A673 (cell line): Measurements from ENCODE around the gene BST2. TPM values are rescaled to one million over a fixed set of nuclear protein-coding genes. Genes with fewer than 3 reads are reported as not detected.
A peak's percentile ranks its signal among the peaks of the same experiment; 100 is the strongest.

Experiments
- BruUV-seq: library from RNA; stranded (reverse); fragments of 400-500 nt; replicated peaks from 2 replicates; lab custom pipeline; 2021; lab: Mats Ljungman, UMichigan
- CTCF ChIA-PET: fragments of 300-600 bp; sonication (Branson Sonifier 250); formaldehyde crosslinking; loops from one replicate; lab custom pipeline; 2022; ENCODE audit warnings: antibody characterized with exemption; lab: Charles Lee
- POLR2A ChIA-PET: fragments of 300-600 bp; sonication (Branson Sonifier 250); formaldehyde crosslinking; loops from one replicate; lab custom pipeline; 2022; ENCODE audit warnings: antibody characterized with exemption; ENCODE audit not compliant: low non-redundant PET; lab: Charles Lee
- DNase-seq: peaks from one replicate; pipeline ENCODE4 v3.0.0-alpha.2; 2015; ENCODE audit warnings: low spot score
- H3K27ac ChIP-seq: fragments of 200-600 bp; sonication (generic); 2 replicates; pipeline ENCODE4 v1.5.1; 2016; ENCODE audit warnings: mixed run types, low read depth, mild to moderate bottlenecking, mixed read lengths, antibody characterized with exemption, low read length; ENCODE audit not compliant: poor library complexity, severe bottlenecking
- H3K27me3 ChIP-seq: fragments of 200-600 bp; sonication (generic); replicated peaks from 2 replicates; pipeline ENCODE4 v1.6.1; 2017; ENCODE audit warnings: mixed run types, low read depth, mild to moderate bottlenecking, mixed read lengths, antibody characterized with exemption, low read length; ENCODE audit not compliant: insufficient read depth, poor library complexity
- H3K36me3 ChIP-seq: fragments of 200-600 bp; sonication (generic); 2 replicates; pipeline ENCODE4 v1.6.1; 2016; ENCODE audit warnings: mixed run types, mild to moderate bottlenecking, mixed read lengths, antibody characterized with exemption, low read length; ENCODE audit not compliant: insufficient read depth, poor library complexity, severe bottlenecking
- H3K4me1 ChIP-seq: fragments of 200-600 bp; sonication (generic); 2 replicates; pipeline ENCODE4 v1.6.1; 2017; ENCODE audit warnings: mixed run types, mild to moderate bottlenecking, mixed read lengths, antibody characterized with exemption, low read length; ENCODE audit not compliant: insufficient read depth, poor library complexity, severe bottlenecking
- H3K4me3 ChIP-seq: fragments of 200-600 bp; sonication (generic); 2 replicates; pipeline ENCODE4 v1.5.1; 2016; ENCODE audit warnings: low read depth, mixed run types, mild to moderate bottlenecking, mixed read lengths, low read length; ENCODE audit not compliant: poor library complexity, severe bottlenecking
- H3K9me3 ChIP-seq: fragments of 200-600 bp; sonication (generic); 2 replicates; pipeline ENCODE4 v1.6.1; 2016; ENCODE audit warnings: mixed run types, low read depth, mild to moderate bottlenecking, mixed read lengths, antibody characterized with exemption, low read length; ENCODE audit not compliant: poor library complexity, severe bottlenecking
- EZH2 ChIP-seq: fragments of 200-600 bp; sonication (generic); IDR thresholded peaks from 2 replicates; pipeline ENCODE4 v1.6.1; 2017; ENCODE audit warnings: borderline replicate concordance, low read depth, mild to moderate bottlenecking, mixed read lengths, antibody characterized with exemption, low read length; ENCODE audit not compliant: poor library complexity, severe bottlenecking
- intact Hi-C: fragments of 100-400 bp; cut with micrococcal nuclease; formaldehyde crosslinking; loops from one replicate; pipeline ENCODE4 v1.10.0; 2022; ENCODE audit not compliant: unreplicated experiment
- total RNA-seq: library from RNA; stranded (reverse); gene quantifications from 2 replicates; pipeline ENCODE4 v1.2.3, GENCODE V29; 2021
- TF ChIP-seq, protein P1 (sequence below): fragments of 300-800, 200-600 bp; sonication (generic); conservative IDR thresholded peaks from 2 replicates; pipeline ENCODE4 v1.5.1; 2017; ENCODE audit warnings: low read depth, mild to moderate bottlenecking, antibody characterized with exemption, low read length, moderate library complexity, mixed read lengths

The BST2 gene
- total RNA-seq, 1 experiment from 2014 or later, result 1.3 TPM

DNA sequence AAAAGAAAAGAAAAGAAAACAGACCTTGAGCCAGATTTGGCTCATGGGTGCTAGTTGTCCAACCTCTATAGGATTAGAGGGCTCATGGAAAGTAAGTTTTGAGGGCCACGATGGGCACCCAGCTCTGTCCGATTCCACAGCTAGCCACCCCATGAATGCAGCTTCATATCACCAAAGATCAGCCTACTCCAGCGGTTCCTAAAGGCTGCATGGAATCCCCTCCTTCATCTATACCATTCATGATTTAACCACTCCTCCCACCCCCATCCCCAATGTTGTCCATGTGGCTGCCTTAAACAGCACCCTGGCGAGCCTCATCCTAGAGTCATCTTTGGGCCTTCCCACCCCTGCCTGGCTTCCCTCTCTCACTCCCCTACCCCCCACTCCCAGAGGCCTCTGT, 16.5 kb upstream of the BST2 start:
- ChIA-PET POLR2A (no interaction called here), CTCF (no interaction called here)
- no peak overlapping the region for H3K4me3 ChIP-seq
- H3K36me3 ChIP-seq, result peaks cover 3% of the 10 kb centered on the region
- no peak overlapping the region for H3K27ac ChIP-seq
- no peak for TF ChIP-seq EZH2
- TF ChIP-seq, protein P1, sequence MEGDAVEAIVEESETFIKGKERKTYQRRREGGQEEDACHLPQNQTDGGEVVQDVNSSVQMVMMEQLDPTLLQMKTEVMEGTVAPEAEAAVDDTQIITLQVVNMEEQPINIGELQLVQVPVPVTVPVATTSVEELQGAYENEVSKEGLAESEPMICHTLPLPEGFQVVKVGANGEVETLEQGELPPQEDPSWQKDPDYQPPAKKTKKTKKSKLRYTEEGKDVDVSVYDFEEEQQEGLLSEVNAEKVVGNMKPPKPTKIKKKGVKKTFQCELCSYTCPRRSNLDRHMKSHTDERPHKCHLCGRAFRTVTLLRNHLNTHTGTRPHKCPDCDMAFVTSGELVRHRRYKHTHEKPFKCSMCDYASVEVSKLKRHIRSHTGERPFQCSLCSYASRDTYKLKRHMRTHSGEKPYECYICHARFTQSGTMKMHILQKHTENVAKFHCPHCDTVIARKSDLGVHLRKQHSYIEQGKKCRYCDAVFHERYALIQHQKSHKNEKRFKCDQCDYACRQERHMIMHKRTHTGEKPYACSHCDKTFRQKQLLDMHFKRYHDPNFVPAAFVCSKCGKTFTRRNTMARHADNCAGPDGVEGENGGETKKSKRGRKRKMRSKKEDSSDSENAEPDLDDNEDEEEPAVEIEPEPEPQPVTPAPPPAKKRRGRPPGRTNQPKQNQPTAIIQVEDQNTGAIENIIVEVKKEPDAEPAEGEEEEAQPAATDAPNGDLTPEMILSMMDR, result no peak
- intact Hi-C loops, result no loop called here
- H3K27me3 ChIP-seq, result no peaks in the 10 kb centered on the region
- H3K4me1 ChIP-seq, result peaks cover 5% of the 10 kb centered on the region
- DNase-seq, result no peak
- BruUV-seq, result no TSS peak
- H3K9me3 ChIP-seq, result no peaks in the 10 kb centered on the region

DNA sequence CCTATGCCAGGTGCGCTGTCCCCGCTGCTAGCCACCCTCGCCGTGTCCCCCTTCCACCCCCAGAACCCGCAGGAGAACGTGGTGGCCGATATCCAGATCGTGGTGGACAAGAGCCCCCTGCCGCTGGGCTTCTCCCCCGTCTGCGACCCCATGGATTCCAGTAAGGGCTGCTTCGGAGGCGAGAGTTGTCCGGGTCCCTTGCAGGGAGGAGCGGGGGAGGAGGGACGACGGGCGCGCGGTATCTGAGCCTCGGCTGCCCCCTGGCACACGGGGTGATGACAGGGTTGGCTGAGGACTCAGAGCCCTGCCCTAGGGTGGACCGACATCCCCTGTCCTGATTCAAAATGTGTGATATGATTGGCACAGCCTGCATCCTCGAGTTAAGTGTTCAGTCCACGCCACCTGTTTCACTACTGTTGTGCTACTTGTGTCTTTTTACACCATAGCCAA, 15.1 kb upstream of the BST2 start:
- no peak for TF ChIP-seq EZH2
- TF ChIP-seq, protein P1, result no peak
- ChIA-PET CTCF (no interaction called here), POLR2A (no interaction called here)
- peak overlapping the region; percentile 92 for H3K4me3 ChIP-seq
- TSS peak; percentile 49 for BruUV-seq
- H3K27me3 ChIP-seq, result no peaks in the 10 kb centered on the region
- no peak for DNase-seq
- peak overlapping the region; percentile 81 for H3K27ac ChIP-seq
- intact Hi-C loops, result no loop called here
- H3K4me1 ChIP-seq, result peaks cover 5% of the 10 kb centered on the region
- H3K9me3 ChIP-seq, result no peaks in the 10 kb centered on the region
- peaks cover 3% of the 10 kb centered on the region for H3K36me3 ChIP-seq

DNA sequence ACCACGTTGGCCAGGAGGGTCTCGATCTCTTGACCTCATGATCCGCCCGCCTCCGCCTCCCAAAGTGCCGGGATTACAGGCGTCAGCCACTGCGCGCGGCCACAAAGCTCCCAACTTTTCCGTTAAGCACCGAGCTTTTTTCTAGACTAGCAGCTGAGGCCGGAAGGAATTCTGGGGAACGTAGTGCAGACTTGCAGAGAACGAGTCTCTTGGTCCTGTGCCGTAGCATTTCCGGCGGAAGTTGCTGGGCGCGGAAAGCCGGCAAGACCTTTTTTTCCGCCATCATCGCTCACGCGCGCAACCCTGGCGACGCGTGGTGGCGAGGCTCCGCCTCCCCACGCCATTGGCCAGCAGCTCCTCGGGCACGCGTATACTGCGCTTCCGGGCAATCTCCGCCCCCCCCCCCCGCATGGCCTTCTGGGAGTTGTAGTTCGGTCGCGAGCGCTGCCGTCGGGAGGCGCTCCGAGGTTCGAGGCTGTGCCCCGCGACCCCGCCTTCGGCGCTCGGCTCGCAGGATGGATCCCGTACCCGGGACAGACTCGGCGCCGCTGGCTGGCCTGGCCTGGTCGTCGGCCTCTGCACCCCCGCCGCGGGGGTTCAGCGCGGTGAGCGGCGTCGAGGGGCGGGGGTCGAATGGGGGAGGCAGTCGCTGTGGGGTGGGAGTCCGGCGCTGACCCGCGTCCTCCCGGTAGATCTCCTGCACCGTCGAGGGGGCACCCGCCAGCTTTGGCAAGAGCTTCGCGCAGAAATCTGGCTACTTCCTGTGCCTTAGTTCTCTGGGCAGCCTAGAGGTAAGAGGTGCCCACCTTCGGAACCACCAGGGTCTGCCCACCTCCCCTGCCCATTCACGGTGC, 14.4 kb upstream of the BST2 start, which contains the start of gene MVB12A:
TSS of gene MVB12A (plus strand) at position 427 of the 854 bp plus-strand sequence. CDS start at position 516, 89 bp downstream.
- peak; percentile 100 for DNase-seq
- POLR2A ChIA-PET, result interaction anchor here (0.5 to 0.8 kb wide), 3 partner anchors 49 to 517 kb away, joined by 3 to 7 read pairs (median 4); no protein-coding TSS in a partner anchor
- no peaks in the 10 kb centered on the region for H3K9me3 ChIP-seq
- peak within 1 kb of the TSS; percentile 81 for H3K27ac ChIP-seq
- intact Hi-C loops, result no loop called here
- peaks cover 3% of the 10 kb centered on the region for H3K36me3 ChIP-seq
- peaks cover 3% of the 10 kb centered on the region for H3K4me1 ChIP-seq
- H3K4me3 ChIP-seq, result peak within 1 kb of the TSS; percentile 92
- TF ChIP-seq, protein P1, result no peak
- no peak for TF ChIP-seq EZH2
- no peaks in the 10 kb centered on the region for H3K27me3 ChIP-seq
- BruUV-seq, result no TSS peak
- CTCF ChIA-PET, result interaction anchor here (0.5 to 1.2 kb wide), 3 partner anchors 35 to 346 kb away, joined by 3 to 13 read pairs (median 3); no protein-coding TSS in a partner anchor
